RCC 7860 (cell line): ENCODE results near the gene NR2E1.

Experiments used
- DNase-seq: peaks from one replicate; pipeline ENCODE4 v3.0.0-alpha.2; 2015; ENCODE audit warnings: low spot score
- FAIRE-seq: peaks from 2 replicates; lab custom pipeline; 2012; peaks lifted over from hg19 to GRCh38; lab: Jason Lieb, UNC

NR2E1 gene

DNA sequence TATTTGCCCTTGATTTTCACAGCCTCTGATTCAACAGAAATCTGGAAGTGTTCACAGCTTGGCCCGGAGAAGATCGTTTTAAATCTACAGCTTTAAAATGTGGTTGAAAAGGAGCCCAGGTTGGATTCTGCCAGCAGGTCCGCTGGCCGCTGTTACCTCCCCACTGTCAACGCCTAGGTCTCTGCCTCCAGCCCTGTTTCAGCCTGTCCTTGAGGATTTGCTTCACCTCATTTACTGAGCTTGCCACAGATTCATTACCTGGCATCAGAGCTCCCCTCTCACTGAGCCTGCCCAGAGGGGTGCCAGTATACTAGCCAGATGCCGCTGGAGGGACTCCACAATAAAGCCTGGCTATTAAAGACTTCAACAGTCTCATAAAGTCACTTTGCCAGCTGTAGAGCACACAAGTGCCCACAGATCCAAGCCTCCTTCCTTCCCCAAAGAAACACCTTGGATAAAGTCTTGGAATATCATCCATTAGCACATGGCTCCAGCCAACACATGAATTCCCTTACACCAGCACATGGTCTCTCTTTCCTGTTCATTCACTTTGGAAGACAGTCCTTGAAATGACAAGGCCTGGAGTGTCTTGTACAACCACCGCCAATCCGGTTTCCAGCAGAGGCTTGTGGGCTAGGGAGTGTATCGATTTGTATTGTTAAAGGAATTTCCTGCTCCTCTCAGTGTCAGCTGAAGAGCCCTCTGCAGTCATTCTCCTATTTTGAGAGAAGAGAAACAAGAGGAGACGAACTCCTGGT lies 9.5 kb upstream of the NR2E1 start:
- FAIRE-seq (no peak), DNase-seq (no peak)

DNA sequence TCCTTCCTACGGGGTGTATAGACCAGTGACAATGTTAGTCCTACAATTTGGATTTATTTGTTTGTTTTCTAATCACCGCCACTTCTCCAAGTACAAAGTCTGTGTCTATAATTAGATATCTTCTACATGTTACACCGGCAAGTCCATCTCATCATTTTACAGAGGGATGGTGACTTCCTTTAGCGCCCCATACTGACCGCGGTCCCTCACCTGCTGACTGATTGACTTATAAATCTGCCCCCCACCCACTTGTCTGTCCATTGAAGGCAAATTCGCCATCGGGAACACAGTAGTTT lies 8.9 kb upstream of the NR2E1 start:
- no peak for DNase-seq
- FAIRE-seq, result no peak

DNA sequence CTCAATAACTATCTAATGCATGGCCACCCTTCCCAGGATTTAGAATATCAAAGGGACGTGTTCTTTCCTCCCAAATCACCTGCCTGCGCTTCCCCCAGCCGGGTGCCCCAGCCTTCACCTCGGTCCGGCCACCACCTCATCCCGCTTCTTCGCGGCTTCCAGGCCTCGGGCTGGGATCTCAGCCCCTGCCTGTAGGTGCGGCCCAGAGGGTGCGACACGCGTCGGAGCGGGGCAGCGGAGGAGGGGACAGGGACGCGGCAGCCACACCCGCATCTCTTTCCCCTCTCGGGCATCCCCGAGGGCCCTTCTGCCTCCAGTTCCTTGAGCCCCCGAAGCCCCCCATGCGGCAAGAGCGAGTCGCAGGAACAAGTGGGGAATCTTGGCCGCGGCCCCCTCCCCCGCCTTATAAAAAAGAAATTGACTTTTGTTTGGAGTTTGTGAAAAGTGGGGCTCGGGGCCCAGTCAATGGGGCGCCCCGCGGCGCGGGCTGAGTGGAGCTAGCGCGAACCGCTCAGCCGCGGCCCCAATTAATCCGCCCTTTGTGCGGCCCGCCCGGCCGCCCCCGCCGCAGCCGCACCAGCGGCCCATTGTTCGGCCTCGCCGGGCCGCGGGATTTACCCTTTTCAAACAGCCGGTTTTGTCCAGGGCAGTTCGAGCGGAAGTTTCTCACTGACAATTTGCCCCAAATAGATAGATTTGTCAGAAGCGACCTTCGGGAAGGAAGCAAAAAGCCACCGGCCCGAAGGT lies 8.4 kb upstream of the NR2E1 start:
- DNase-seq, result no peak
- FAIRE-seq, result no peak

DNA sequence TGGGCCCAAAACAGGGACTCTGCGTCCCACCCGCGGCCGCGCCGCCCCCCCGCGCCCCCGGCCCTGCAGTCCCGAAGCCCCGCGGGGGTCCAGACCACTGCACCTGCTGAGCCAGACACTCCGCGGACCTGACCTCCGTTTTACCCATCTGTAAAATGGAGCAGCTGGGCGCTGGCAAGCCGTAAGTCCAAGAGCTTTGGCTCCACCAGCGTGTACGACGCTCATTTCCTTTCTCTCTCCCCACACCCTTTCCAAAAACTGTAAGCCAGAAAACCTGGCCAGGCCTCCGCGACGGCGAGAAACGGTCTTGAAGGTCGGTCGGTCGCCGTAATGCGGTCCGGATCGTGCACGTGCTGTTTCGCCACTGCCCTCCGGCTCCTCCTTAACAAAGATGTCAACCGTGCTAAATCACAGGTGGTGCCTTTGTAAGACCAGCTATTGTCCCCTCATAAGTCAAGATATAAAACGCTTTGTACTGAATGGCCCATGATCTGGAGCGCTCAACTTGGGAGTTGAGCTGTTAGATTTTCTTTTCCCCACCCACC lies 7.8 kb upstream of the NR2E1 start:
- FAIRE-seq (no peak), DNase-seq (no peak)

GRCh38 chr6:108159981-108160380 lies 5.8 kb upstream of the NR2E1 start:
- no peak for FAIRE-seq
- no peak for DNase-seq

GRCh38 chr6:108161724-108162282 lies 4.0 kb upstream of the NR2E1 start:
- FAIRE-seq (no peak), DNase-seq (no peak)

GRCh38 chr6:108163267-108163643 lies 2.6 kb upstream of the NR2E1 start:
- FAIRE-seq (no peak), DNase-seq (no peak)

DNA sequence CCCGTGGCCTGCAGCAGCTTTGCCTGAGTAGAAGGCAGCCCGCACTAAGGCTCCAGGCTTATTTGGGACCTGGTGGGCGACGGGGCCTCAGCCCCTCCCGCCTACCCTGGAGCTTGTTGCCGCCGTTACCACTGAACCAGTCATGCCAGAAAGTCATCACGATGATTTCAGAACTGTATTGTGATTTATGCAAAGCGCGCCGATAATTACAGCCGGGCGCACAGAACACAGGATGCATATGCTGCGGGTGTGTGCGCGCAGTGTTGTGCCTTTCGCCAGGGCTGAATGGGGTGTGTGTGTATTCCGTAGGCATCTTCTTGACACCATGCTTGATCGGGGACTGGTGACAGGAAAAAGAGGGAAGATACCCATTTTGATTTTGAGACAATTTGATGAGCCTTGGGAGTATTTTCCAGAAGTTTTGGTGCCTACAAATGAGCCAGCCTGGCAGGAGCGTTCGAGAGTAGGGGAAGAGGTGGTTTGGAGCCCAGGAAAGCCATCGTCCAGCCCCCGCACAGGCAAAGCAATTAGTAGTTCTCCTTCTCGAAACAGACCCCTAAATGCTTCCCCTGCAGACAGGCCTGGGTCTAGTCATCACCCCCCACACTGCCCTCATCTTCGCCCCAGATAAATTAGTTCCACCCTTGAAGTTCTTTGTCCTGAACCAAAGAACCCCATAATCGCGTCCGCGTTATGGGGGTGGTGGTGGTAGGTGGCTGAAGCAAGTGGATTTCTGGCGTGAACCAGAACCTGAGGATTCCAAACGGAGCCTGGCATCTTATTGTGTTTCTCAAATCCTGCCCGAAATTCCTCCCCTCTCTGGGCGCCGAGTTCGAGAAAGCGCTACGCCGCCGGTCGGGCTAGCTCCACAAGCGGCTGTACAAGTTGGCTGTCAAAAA lies 1.9 kb upstream of the NR2E1 start:
- no peak for FAIRE-seq

GRCh38 chr6:108164543-108164814 lies 1.3 kb upstream of the NR2E1 start:
- DNase-seq (no peak), FAIRE-seq (no peak)

More for the DNA sequence above, 1.9 kb upstream of the NR2E1 start:
- no peak for DNase-seq

DNA sequence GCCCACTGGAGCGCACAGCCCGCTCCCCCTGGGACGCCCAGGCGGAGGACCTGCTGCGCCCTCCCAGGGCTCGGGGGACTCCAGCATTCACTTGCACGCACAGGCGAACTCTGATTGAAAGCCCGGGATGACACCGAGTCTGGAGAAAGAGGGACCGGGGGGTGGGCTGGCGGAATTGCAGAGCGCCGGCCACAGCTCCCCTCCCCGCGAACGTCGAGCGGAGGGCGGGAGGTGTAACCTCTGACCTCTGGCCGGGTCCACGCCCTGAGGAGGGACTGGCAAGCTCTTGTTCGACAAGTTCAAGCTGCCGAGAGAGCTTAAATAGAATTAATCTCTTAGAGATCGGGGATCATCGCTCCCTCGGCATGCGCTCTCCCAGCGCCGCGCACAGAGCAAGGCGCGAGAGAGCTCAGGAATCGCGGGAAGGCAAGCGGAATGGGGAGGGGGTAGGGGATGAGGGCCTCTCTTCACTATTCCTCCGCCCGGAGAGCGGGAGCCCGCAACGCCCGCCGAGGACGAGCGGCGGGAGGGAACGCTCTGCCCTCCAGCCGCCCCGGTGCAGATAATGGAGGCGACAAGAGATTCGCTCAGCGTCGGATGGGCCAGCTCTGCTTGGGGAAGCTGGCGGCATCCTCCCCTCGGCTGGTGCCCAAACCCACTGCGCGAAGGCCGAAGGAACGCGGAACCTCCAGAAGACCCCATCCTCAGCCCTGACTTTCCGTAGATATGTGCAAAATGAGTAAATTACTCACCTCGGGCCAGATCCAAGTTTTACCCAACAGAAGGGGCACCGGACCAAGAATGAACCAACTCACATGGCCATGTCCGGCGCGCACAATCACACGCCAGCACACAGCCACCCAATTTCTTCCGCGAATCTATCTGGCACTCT lies 761 bp upstream of the NR2E1 start:
- DNase-seq (no peak), FAIRE-seq (no peak)

DNA sequence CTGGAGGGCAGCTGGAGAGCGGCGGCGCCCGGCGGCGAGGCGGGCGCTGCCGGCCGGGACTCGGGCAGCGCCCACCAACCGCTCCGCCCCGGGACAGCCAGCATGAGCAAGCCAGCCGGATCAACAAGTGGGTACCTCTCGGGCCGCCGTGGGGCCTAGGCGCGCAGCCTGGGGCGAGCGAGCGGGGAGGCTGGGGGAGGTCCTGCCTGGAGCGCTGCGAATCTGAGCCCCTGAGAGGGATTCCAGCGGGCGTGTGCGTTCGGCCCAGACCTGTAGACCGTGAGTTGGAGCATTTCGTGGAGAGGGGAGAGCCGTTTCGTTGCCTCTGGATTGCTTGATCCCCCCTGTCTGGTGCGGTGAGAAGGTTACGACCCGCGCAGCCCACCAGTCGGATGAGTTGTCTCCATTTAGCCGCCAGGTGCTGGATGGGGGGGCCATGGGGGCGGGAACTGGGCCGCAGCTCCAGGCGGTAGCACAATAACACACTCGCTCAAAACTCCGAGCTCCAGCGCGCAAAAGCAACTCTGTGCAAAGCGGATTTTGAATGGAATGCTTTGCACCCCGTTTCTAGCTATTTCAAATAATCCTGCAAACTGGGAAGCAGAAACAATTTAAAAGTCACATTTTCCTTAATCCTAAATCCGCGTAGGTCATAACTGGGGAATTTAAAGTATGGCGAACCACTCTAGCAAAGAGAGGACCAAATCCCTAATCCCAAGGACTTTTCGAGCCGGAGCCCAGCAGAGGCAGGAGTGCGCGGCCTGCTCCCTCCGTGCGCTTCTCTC lies 1.0 kb downstream of the NR2E1 start:
- DNase-seq (no peak), FAIRE-seq (no peak)

GRCh38 chr6:108167449-108168089 lies 1.7 kb downstream of the NR2E1 start:
- FAIRE-seq, result no peak

GRCh38 chr6:108168090-108168463 lies 2.3 kb downstream of the NR2E1 start:
- no peak for DNase-seq
- FAIRE-seq, result no peak

More at GRCh38 chr6:108167449-108168089, 1.7 kb downstream of the NR2E1 start:
- no peak for DNase-seq

- no peak for DNase-seq
Observed at GRCh38 chr6:108168501-108169463, 3.0 kb downstream of the NR2E1 start.

DNA sequence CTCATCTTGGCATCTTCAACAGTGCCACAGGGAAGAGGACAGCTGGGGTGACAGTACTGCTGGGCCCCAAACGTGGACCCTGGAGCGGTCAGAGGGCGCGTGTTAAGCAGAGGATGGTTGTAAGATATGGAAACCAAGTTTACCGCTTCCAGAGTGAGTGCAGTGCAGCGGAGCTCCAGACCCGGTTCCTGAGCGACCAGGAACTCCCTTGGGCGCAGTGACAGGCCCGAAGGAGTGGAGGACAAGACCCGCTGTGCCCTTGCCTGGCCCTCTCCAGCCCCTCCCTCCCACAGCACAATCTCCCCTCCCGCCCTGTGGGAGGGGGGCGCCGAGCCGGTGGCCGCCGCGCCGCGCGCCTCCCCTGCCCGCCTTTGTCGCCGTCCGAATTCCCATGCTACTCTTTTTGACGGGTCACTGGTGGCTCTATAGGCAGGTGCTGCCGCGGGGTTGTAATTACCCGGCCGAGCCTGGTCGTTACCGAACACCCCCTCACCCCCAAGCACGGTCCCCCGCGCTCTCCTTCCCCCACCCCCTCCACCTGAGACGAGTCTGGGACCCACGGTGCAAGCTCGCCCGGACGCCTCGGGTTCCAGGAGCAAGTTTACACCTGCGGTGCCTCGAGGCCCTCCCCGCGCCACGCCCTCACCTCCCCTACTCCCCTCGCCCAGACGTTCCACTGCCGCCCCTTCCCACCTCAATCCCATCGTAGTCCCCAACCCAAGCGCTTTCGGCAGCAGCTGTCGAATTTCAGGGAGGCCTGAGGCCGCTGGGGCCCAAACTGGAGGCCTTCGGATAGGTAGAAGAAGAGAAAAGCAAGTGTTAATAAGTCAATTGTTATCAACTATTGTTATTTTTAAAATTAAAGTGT lies 3.9 kb downstream of the NR2E1 start:
- DNase-seq, result no peak
- no peak for FAIRE-seq

More at GRCh38 chr6:108168501-108169463, 3.0 kb downstream of the NR2E1 start:
- FAIRE-seq, result no peak

GRCh38 chr6:108170332-108171290 lies 4.8 kb downstream of the NR2E1 start:
- DNase-seq (no peak), FAIRE-seq (no peak)
